Erythroblast (primary cell): ENCODE data around the gene FCAMR.

Source experiments
- GATA1 ChIP-seq: IDR thresholded peaks from 2 replicates; pipeline ENCODE4 v1.6.1; 2011; ENCODE audit warnings: low read depth, mild to moderate bottlenecking, control low read depth, low read length, moderate library complexity
- POLR2A ChIP-seq: IDR thresholded peaks from 2 replicates; pipeline ENCODE4 v1.6.1; 2011; ENCODE audit warnings: mild to moderate bottlenecking, low read length

- TF ChIP-seq POLR2A (no peak), GATA1 (no peak)
These were observed 2.5 kb upstream of the FCAMR start for GRCh38 chr1:206972728-206973127.
